ENCODE results near the gene NRXN3.

Gene NRXN3

DNA sequence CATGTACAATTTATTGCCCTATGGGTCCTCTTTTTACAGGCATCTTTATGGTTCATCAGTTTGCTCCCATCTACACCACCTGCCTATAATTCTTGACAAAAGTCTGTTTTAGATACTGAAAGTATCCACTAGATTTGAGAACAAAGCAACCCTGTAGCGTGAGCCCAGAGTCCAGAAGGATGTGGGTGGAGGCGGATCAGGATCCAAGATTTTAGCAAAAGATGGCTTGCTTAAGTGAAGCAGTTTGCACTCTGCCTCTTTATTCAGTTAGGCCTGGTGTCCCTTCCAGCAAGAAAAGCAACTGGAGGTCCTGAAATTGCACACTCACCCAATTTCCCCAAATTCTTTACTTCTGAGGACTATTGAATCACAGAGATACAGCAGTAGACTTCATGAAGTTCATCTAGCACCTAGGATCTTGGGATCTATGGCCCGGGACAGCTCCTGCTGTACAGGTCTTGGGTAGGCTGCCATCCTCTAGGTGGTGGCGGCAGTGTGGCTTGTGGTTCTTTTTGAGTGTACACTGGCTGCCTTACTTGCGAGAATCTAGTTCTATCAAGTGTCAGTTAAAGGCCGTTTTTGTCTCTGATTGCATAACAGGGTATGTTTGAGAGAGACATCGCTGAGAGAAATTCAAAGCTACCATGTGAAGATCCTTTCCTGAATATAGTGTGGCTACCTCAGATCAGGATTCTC, 873.2 kb downstream of the NRXN3 start:
- DNase-seq (ENCODE audit: low read depth) = no peak
- no peak overlapping the region for H3K4me3 ChIP-seq (ENCODE audit: low read length)
- TF ChIP-seq, protein P1, sequence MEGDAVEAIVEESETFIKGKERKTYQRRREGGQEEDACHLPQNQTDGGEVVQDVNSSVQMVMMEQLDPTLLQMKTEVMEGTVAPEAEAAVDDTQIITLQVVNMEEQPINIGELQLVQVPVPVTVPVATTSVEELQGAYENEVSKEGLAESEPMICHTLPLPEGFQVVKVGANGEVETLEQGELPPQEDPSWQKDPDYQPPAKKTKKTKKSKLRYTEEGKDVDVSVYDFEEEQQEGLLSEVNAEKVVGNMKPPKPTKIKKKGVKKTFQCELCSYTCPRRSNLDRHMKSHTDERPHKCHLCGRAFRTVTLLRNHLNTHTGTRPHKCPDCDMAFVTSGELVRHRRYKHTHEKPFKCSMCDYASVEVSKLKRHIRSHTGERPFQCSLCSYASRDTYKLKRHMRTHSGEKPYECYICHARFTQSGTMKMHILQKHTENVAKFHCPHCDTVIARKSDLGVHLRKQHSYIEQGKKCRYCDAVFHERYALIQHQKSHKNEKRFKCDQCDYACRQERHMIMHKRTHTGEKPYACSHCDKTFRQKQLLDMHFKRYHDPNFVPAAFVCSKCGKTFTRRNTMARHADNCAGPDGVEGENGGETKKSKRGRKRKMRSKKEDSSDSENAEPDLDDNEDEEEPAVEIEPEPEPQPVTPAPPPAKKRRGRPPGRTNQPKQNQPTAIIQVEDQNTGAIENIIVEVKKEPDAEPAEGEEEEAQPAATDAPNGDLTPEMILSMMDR (conservative IDR thresholded peaks at IDR 0.05; ENCODE audit: low read length) = no peak

DNA sequence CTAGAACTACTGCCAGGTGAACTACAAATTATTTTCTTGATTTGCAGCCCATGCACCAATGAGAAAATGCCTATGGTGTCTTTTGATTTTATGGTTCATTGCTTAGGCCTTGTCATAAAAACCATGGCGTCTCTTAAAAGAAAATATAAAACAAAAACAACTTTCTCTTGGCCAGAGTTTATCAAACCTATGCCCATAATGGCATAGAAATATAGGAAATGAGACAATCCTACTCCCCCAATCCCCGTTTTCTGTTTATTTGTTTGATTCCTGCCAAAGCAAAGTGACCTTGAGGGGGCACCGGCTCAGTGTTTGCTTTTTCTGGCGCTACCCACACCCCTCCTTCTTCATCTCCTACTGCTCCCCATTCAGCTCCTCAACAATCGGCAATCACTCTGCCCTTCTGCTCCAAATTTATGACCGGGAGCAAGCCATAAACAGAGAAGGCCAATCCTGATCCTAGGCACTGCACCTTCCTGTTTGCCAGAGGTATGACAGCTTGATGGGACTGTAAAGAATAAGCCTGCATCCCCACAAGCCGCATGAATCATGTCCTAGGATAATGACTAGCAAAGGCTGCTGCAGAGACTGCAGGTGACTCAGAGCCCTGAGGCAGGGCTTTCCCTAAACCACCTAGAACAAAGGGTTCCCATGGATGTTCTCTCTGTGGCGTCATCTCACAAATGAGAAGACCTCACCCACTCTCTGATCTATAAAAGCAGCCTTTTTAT, 874.9 kb downstream of the NRXN3 start:
- DNase-seq (ENCODE audit: low read depth) = peak; percentile 17
- TF ChIP-seq, protein P1 (conservative IDR thresholded peaks at IDR 0.05; ENCODE audit: low read length) = no peak
- H3K4me3 ChIP-seq (ENCODE audit: low read length) = no peak overlapping the region

DNA sequence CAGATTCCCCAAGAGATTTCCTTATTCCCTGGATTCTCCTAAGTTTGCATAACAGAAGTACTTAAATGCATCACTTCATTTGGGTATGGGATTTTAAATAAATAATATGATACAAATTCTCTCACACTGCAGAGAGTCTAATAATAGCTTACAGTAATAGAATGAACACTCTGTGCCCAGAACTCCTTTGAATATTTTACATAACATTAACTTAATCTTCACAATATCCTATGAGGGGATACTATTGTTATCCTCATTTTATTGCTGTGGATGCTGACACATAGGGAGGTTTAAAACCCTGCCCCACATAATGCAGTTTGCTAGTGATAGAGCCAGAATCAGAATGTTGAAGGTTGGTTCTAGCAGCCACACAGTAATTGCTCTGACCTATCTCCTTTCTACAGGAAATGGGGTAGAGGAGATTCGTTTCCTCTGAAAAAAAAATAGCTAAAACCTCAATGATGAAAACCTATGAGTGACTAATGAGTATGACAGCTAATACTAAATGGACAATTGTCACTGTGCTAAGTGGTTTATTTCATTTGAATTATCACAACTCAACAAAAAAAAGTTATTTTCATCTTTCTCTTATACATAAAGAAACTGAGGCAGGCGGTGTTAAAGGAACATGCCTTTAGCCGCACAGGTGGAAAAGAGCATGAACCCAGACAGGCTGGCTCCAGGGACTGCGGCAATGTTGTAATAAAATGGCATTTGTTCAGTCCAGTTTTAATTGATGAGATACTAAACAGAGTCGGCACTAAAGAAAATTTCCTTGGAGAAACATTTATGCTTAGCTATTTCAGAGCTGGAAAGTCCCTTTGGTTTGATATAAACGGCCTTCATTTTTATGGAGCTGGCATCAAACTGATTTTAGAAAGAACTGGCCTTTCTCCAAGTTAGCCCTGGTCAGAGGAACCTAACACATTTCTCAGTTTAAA, 880.9 kb downstream of the NRXN3 start:
- H3K4me3 ChIP-seq (ENCODE audit: low read length) = no peak overlapping the region
- TF ChIP-seq, protein P1 (conservative IDR thresholded peaks at IDR 0.05; ENCODE audit: low read length) = no peak
- no peak for DNase-seq (ENCODE audit: low read depth)

DNA sequence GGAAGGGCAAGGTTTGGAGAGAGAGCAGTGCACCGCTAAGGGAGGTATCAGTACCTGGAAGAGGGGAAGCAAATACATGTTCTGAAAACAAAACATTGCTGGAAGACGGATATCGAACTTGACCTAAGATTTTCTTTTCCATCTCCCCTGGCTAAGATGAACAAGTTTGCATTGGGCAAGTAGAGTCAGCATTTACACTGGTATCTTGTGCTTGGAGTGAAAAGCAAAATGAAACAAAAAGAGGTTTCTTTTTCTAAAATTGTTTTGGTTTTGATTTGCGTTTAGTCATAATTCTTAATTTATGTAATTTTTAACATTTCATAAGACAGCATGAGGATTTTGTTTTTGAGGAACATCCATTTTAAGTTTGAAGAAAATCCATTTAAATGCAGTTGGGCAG, 881.6 kb downstream of the NRXN3 start:
- no peak for DNase-seq (ENCODE audit: low read depth)
- TF ChIP-seq, protein P1 (conservative IDR thresholded peaks at IDR 0.05; ENCODE audit: low read length) = no peak
- no peak overlapping the region for H3K4me3 ChIP-seq (ENCODE audit: low read length)

DNA sequence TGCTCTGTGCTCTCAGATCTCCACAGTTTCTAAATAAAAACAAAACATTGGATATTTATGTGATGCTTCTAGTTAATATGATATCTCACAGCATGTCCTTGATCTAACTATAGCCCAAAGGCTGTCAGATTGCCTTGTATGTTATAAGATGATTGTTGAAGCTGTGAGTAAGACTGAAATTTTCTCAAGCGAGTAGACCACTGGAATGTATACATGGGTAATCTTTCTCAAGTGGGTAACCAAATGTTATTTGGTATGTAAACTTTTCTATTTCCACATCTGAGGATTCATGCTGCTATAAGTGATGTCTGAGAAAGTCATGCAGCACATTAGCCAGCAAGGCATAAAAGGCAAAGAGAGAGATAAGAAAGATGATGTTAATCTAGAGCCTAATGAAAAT, 886.7 kb downstream of the NRXN3 start:
- peak; percentile 47 for DNase-seq (ENCODE audit: low read depth)
- H3K4me3 ChIP-seq (ENCODE audit: low read length) = no peak overlapping the region
- TF ChIP-seq, protein P1 (conservative IDR thresholded peaks at IDR 0.05; ENCODE audit: low read length) = no peak

DNA sequence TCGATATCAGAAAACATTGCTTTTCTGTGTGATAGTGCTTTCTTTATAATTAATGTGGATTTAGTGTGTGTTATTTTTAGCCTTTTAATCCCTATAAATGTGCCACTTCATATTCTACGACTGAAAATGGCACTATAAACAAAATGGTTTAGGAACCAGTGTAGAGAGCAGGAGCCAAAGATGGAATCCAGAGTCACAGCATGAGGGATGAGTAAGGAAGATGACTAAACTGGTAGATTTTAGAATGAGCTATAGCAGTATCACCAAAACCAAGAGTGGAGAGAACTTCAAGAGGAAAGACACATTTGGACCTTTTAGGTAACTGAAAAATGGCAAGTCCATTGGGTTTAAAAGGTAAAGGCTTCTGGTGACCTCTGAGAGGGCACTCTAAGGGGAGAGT, 887.2 kb downstream of the NRXN3 start:
- no peak overlapping the region for H3K4me3 ChIP-seq (ENCODE audit: low read length)
- TF ChIP-seq, protein P1 (conservative IDR thresholded peaks at IDR 0.05; ENCODE audit: low read length) = no peak
- DNase-seq (ENCODE audit: low read depth) = no peak
